DMS114 treated with DMSO at 0.1 percent for 48 hours (cell line): Measurements from ENCODE around the gene TC2N.
"Not testable (repeated sequence)": the region's sequence is repeated elsewhere in the genome, so short reads cannot be mapped to it uniquely, and the experiment has no call there.

Experiments used
- DNase-seq: peaks from one replicate; lab custom pipeline; 2025; ENCODE audit not compliant: unreplicated experiment; lab: John Stamatoyannopoulos, UW

TC2N gene

DNA sequence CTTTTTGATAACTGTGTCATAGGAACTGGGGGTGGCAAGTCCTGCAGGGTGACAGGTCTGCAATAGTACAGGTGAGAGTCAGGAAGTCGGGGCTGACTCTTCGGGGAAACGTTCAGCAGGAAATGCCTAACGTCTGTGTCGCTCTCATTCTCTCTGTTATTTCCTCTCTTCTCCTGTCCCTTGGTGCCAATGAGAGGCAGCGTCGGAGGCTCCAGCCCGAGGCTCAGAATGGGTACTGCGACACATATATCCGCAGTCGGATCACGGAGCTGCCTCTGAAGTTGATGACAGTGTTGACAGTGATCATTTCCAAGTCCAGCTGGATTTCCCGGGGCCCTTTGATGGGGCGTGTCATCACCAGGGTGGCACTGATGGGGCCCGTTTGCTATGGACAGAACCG lies 2.7 kb upstream of the TC2N start:
- DNase-seq, result no peak

DNA sequence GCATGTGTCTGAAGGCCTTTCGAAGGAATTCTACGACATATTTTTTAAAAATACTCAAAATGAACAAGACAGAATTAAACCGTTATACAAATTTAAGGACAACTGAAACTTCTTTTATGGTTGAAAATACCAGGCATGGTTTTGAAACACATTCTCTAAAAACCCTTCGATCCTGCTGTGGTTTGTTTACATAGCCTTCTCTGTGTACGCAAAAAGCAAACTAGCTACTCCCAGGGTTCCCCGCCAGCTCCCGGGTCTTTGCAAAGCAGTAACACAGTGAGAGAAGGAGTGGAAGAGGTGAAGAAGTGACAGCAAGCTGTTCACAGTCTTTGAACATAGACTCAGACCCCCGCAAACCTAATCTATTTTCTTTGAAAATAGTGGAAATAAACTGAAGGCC lies 2.2 kb upstream of the TC2N start:
- no peak for DNase-seq

DNA sequence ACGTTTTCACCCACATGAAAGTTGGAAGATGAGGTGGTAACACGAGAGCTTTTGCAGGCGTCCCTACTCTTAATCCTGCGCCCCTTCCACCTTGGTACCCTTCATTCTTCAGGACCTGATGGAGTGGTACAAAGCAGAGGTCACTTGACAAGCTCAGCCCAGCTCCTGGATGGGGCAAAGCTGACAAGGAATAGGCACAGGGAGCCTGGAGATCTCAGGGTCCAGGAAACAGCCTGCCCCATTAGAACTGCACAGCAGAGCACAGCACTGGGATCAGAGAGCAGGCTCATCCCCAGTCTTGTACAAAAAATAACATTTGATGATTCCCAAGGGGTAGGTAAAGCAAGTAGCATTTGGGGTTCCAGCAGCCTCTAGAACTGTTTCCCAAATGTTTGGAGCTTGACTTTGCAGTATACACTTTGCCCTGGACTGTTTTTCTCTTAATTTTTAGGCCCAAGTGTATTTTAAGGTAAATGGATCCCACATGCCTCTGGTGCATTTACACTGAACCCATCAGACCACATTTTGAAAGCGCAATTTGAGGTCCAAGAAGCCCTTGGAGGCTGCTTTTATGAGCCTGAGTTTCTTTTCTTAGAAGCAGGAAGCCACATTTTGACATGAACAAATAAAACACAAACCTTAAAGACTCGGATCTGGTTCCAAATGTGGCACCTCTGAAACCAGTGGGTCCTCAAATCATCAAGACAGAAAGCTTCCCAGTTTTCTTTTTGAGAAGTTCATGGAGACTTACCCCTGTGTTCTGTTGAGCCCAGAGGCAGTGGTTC lies 633 bp downstream of the TC2N start:
- DNase-seq, result no peak

DNA sequence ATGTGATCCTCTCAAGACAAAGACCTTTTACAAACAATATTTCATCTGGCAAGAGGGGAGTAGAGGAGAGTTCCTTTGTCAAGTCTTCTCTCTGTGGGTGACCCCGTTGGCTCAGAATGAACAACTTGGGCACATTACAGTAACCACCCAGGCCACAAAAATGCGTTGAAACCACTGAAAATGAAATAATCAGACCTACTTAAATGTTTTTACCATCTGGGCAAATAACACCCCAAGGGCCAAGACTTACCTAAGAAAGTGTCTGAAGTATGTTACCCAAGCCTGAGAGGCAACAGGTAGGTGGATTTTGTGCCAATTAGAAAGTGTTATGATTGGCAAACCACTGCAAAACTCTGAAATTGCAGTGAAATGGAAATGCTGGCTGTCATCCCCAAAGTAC lies 1.3 kb downstream of the TC2N start:
- no peak for DNase-seq

DNA sequence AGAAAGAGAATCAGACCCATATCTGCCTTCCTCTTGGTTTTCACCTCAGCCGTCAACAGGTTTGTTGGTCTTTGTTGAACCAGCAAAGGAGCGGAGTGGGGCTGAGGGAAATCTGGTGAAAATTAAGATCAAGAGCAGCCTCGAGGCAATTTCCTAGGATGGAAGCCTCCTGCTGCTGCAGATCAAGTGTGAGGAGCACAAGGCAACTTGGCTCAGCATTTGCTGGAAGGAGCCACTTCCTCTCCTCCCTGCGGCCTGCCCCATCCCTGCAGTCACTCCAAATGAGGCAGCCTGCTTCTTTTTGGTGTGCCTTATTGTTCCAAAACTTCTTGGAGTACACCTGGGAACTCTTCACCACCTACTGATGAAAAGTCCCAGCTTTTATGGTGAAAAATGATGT lies 4.9 kb downstream of the TC2N start:
- DNase-seq, result no peak

DNA sequence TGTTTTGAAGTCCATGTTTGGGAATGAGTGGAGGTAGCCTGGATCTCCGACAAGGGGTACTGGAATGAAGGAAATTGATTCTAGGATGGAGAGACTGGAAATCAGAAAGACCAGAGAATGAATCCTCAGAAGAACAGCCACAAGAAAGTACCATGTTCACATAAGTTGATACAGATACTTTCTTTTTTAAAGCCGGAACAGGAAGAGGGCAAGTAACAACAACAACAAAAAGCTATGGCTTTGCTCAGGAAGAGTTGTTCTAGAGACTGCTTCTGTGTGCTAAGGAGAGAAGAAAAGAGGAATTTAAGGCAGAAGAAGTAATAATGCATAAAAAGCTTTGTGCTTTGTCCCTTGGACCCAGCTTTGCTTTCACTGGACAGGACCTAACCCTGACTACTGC lies 6.2 kb downstream of the TC2N start:
- DNase-seq, result no peak

DNA sequence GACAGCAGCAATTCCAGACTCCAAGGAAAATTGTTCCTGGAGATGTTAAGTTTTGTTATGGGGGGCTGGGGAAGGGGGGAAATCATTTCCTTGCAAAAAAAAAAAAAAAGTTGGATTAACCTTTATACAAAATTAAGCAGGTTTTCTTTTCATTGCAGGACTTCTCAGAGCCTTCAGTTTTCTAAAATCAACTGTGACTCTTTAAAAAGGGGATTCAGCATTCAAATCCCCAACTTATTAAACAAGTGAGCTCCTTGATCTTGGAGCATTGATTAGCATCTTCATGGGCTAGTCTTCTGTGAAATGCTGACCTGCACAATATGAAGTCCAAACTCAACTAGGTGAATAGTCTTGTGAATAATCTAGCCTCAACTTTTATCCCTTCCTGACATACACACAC lies 7.1 kb downstream of the TC2N start:
- no peak for DNase-seq

DNA sequence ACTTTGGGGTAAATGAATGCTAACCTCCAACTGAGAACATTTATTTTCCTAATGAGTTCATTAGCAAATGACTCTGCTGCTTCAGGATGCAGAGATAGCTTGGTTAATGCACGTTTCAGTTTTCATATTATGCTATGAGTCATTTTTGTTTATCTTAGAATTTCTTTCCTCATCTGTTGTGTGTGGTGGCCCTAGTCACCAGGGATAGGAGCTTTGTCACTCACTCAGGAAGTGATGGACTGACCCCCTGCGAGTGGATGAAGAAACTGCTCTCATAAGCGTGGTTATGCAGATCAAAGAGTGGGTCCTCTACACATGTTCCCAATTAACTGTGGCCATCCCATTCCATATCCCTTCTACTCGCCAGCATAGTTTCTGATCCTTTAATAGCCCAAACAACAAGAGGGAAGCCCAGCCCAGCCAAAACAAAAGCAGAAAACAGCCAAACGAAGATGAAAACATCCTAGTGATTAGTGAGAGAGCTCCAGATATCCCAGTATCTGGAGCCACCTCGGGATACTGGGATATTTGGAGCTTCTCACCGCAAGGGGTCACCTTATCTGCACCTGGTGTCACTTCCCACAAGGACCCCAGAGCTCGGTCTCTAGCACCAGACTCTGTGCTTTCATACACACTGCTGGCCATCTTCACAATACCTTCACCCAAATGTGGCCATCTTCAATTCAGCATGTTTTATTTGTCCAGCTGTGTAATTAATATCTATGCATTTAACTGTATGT lies 8.6 kb downstream of the TC2N start:
- DNase-seq, result no peak

DNA sequence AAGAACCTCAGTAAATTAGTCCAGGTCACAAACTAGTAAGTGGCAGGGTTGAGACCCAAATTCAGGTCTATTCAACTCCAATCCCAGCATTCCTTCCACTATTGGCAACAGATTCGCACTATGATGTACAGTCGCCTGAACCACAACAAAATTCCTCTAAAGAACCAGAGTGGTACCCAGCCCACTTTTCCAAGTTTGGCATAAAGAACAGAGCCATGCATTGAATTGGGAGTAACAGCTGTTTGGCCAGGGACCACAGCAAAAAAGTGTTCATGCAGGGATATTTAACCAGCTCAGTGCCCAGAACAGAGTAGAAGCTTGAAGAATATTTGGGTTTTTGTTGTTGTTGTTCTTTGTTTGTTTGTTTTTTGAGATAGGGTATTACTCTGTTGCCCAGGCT lies 9.7 kb downstream of the TC2N start:
- DNase-seq, result no peak

DNA sequence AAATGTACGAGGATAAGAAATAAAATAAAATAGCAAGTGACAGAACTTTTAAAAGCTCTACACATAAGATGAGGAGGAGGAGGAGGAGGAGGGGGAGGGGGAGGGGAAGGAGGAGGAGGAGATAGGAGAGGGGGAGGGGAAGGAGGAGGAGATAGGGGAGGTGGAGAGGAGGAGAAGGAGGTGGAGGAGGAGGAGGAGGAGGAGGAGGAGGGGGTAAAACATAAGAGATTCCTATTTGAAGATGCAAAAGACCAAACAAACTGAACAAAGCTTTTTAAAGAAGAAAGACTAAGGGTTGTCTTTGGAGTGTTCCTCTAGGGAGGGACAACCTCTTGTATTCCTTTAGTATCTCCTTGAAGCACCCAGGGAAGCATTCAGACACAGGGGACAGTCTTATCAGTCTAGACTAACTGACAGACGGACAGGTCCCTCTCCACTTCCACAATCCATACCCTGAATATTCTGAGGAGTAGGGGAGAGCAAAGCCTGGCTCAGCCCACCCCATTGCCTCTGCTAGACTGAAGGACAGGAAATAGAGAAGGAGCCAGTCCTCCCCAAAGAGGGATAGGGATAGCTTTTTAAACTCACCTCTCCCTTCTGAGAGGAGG lies 12.9 kb downstream of the TC2N start:
- DNase-seq, result no peak

DNA sequence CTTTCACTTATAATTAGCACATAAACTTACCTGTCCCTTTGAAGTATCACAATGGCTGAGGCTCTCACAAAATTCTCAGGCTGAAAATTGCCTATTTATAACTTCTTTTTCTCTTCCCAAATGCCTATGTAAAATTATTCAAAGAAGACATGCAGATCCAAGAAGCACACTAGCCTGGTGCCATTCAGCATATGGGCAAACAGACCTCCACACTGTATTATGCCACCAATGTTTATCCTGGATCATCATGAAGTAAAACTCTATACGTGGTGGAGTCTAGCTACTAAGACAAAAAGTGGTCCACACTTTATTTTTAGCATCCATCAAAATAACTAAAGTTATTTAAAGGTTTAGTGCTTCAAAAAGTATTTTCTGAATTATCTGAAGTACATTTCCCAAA lies 15.8 kb downstream of the TC2N start:
- no peak for DNase-seq

DNA sequence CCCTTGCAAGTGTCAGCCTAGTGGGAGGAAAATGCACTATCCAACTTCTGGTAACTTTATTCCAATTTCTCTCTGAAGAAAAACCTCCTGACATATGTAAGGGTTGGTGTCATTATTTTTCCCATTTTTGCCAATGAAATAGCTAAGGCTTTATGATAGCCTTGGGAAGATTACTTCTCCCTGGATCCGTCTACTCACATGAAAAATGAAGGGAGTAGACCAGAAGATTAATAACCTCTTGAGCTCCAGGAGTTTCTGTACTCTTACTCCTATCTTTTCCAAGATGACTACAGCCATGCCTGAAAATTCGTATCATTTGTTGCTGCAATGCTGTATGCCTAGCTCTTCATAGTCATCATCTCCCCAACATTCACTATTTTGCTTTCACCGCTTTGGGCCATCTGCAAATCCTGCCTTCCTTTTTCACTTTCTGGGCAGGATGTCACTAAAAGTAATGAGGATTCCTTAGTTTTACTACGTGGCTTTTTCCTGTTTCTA lies 18.8 kb downstream of the TC2N start:
- DNase-seq, result no peak

DNA sequence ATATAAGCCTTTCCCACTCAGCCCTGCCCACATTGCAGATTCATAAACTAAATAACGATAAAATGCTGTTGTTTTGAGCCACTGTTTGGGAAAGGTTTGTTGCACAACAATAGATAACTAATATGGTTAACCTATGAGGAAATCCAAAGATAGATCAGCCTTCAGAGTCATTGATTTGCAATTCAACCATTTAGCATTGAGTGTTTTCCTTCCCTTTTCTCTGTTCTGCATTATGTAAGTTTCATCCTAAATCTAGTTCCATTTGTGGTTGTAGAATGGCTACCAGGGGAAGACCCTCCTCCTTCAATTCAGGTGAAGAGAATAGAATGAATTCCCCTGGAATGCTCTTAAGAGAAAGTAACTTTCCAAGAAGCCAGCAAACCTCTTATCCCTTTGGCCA lies 19.6 kb downstream of the TC2N start:
- no peak for DNase-seq

DNA sequence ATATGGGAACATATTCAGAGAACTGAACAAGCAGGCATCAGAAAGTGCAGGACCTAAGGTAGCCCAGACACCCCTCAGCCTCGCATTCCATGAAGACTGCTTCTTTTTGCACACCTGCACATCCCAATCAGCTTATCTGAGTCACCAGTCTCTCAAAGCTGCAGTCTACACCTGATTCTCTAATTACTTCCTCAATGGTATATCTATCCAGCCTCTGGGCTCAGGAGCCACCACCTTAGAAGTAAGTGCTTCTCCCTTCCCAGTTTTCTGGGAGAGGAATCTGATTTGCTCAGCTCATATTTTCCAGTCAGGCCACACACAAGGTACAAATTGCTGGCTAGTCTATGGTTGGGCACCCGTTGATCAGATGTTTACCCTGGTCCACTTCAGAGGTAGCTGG lies 21.7 kb downstream of the TC2N start:
- no peak for DNase-seq

DNA sequence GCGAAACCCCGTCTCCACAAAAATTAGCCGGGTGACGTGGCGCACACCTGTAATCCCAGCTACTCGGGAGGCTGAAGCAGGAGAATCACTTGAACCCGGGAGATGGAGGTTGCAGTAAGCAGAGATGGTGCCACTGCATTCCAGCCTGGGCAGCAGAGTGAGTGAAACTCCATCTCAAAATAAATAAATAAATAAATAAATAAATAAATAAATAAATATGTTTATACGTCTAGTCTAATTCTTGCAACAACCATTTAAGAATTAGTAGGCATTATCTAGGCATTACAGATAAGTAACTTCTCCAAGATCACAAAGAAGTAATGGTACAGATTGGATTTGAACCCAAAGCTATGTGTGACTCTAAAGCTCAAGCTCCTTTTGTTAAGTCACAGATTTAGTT lies 22.3 kb downstream of the TC2N start:
- DNase-seq, result not testable (repeated sequence)

DNA sequence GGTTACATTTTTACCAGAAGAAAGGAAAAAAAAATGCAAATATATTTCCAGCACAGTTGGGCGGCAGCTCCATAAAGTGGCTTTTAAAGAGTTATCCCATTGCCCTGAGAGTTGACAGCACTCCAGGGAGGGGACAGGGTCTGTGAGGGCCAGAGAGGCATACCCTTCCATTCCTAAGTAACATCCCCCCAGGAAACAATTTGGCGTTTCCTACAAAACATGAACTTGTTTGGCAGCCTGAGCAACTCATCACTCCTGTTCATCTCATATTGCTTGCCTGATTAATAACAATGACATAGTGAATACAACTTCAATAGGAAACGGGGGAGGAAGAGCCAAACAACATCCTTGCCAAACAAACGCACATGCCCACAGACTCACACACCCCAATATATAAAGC lies 23.3 kb downstream of the TC2N start:
- no peak for DNase-seq

DNA sequence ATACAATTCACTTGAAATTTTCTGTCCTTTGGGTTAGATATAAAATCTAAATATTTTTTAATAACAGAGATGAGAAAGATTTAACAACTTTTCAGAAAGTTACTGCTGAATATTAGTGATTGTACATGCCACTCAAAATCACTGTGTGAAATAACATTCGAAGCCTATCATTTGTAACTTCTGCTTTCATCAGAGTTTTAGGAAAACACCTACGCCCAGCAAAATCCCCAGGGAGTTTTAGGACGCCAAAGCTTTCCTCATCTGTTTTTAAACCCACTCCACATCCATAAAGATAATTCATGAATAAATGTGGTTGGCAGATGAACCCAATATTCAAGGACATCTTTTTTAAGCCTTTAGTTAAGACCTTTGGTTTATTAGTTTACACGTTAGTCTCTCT lies 23.9 kb downstream of the TC2N start:
- no peak for DNase-seq

DNA sequence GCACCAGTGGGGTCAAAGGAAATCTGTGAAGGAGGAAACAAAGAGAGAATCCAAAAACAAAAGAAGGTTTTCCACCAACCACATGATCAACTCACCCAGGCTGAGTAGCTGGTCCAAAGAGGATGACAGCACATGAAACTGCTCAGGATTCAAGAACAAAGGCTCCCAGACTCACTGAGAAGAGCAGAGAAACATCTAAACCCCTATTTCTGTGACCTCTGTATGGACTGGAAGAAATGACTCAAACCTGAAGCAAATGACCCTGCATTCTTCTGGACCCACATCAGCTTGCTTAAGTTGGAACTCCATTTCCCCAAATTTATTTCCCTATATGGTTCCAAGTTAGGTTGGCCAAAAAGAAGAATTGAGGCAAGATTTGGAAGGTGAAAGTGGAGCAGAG lies 26.3 kb downstream of the TC2N start:
- no peak for DNase-seq

DNA sequence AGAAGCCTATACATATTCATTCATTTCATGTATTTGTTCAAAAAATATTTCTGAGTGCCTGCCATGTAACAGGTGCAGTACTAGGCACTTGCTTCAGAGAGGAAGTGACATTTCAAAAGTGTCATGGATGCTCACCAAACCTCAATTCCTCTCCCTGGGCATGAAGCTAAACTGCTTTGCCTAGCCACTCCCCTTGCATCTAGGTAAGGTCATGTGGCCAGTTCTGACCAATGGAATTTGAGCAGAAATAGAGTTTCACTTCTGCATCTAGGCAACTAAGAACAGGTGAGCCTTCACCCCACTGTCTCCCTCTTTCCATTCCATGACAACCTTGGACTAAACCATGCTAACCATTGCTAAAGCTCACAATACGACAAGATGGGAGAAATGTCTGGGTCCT lies 27.6 kb downstream of the TC2N start:
- no peak for DNase-seq

DNA sequence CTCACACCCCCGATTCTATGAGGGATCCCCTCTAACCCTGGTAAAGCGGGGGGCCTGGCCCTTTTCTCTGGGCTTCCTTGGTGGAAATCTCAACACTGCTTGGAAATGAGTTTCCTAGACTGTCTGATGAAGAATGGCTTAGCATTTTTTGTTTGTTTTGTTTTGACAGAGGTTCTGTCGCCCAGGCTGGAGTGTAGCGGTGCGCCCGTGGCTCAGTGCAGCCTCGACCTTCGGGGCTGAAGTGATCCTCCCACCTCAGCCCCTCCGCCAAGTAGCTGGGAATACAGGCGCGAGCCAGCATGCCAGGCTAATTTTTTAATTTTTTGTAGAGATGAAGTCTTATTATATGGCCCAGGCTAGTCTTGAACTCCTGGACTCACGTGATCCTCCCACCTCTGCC lies 30.3 kb downstream of the TC2N start:
- no peak for DNase-seq

DNA sequence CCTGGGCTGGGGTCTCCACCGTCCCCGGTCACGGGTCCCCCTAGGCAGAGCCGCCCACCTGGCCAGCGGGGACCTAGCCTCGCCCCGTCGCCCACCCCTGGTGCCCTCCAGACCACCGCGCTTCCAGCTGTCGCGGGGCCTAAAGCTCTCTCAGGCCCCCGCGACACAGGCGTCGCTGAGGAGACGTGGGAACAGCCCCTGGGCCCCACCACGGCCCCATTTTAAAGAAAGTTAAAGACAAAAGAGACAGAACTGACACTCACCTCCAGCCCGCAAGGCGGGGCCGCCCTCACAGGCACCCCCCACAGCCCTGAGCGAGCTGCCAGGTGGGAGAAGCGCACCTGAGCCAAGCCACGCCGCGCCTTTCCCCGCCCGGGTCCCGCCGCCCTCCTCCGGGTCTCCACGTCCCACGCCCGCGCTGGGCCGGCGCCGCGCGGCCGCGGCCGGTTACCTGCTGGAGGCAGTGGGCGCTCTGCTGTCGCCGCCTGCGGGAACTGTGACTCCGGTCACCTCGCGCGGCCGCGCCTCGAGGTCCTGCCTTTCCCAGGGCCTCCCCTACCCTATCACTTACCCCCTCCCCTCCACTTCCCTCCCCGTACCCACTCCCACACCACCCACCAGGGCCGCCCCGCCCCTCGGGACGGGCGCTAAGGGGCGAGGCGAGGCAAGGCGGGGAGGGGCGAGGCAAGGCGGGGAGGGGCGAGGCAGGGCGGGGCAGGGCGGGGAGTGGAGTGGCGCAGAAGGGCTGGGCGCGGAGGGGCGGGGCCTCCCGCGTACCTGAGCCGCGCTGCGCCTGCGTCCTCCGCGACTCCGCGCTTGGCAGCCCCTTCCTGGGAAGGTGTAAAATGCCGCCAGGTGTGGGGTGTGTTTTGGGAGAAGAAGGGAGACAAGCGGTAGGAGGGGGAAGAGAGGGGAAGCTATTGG lies 31.2 kb downstream of the TC2N start:
- DNase-seq, result no peak
